HUES48 (cell line): Measurements from ENCODE around the gene INSIG2.
A peak's percentile ranks its signal among the peaks of the same experiment; 100 is the strongest.
"Not testable (repeated sequence)": the region's sequence is repeated elsewhere in the genome, so short reads cannot be mapped to it uniquely, and the experiment has no call there.

ENCODE experiments used
- H3K27ac ChIP-seq: one replicate; pipeline ENCODE4 v1.7.0; 2013; ENCODE audit warnings: low read depth, low read length, inconsistent platforms
- H3K27me3 ChIP-seq: 2 replicates; pipeline ENCODE4 v1.6.1; 2013; ENCODE audit warnings: mild to moderate bottlenecking, low read length; ENCODE audit not compliant: control insufficient read depth, insufficient read depth
- H3K36me3 ChIP-seq: 2 replicates; pipeline ENCODE4 v1.6.1; 2013; ENCODE audit warnings: low read length; ENCODE audit not compliant: control insufficient read depth, insufficient read depth
- H3K4me1 ChIP-seq: 2 replicates; pipeline ENCODE4 v1.6.1; 2013; ENCODE audit warnings: mild to moderate bottlenecking, low read length; ENCODE audit not compliant: control insufficient read depth, insufficient read depth
- H3K4me3 ChIP-seq: 2 replicates; pipeline ENCODE4 v1.5.1; 2013; ENCODE audit warnings: mild to moderate bottlenecking, low read depth, low read length
- H3K9ac ChIP-seq: 2 replicates; pipeline ENCODE4 v1.6.1; 2013; ENCODE audit warnings: mild to moderate bottlenecking, low read depth, low read length, moderate library complexity
- H3K9me3 ChIP-seq: 2 replicates; pipeline ENCODE4 v1.6.1; 2013; ENCODE audit warnings: low read length; ENCODE audit not compliant: control insufficient read depth, insufficient read depth

Gene INSIG2

DNA sequence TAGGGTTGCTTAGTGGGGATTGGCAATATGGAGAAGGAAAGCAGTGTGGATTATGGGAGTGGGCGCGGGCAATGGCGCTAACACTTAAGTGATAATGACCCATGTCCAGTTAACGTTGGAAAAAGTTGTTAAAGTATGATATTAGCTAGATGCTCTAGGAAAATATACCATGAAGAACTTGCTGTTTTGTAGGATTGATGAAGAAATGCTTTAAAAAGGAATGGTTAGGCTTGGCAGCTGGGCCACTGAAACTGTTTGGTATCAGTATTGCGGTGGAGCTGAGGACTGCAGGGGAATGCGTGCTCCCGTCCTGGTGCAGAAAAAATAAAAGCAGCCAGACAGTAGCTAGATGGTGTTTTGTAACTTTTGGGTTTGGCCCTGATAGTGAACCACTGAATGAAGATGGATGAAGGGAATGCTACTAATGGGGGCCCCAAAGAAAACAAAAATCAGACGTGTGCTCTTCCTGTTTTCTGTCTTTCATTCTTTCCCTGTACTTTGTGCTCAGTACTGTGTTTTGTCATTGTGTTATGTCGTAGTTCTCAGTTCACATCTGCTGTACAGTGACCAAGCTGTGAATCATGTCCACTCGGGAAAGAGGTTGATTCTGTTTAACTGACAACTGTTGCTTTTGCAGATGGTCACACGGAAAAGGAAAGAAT, 999 bp downstream of the INSIG2 start:
- Histone ChIP-seq H3K36me3 (no peaks in the 10 kb centered on the region), H3K27ac (peak overlapping the region; percentile 37), H3K4me3 (peak overlapping the region; percentile 95), H3K4me1 (peaks cover 29% of the 10 kb centered on the region; the same call in 1 of the 2 replicates), H3K9ac (peak overlapping the region; percentile 57; the same call in 1 of the 2 replicates), H3K9me3 (no peaks in the 10 kb centered on the region), H3K27me3 (no peaks in the 10 kb centered on the region)

DNA sequence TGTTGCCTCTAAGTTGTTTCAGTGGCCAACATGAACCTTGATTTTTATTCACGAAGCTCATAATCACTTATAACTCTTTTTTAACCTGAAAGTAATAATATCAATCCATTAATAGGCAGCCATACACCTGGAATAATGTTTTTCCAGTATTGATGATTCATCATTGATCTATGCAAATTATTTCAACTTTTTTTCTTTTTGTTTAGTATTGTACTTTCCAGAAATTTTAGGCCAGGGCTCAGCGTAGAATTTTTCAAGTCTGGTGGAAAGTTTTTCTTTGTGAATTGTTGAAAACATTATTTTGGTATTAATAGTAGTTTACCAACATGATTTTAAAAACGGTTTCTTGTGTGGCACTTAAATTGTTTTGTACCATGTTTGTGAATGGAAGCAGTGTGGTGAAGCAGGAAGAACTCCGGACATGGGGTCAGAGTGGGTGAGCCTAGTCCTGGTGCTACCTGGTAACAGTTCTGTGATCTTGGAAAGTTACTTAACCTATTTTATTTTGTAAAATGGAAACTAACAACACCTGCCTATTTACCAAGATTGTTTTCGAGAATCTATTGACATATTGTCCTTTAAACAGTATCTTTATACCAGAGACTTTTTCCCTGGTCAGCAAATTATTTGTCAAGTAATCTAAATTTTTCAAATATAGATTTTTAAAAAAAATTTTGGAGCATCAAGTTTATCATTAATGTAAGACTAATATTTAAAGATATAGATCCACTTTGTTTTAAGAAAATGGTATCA, 2.3 kb downstream of the INSIG2 start:
- peak overlapping the region; percentile 95 for H3K4me3 ChIP-seq
- H3K9me3 ChIP-seq, result no peaks in the 10 kb centered on the region
- no peak overlapping the region for H3K27ac ChIP-seq
- no peak overlapping the region for H3K9ac ChIP-seq
- no peaks in the 10 kb centered on the region for H3K27me3 ChIP-seq
- peaks cover 27% of the 10 kb centered on the region; the same call in 1 of the 2 replicates for H3K4me1 ChIP-seq
- H3K36me3 ChIP-seq, result no peaks in the 10 kb centered on the region

DNA sequence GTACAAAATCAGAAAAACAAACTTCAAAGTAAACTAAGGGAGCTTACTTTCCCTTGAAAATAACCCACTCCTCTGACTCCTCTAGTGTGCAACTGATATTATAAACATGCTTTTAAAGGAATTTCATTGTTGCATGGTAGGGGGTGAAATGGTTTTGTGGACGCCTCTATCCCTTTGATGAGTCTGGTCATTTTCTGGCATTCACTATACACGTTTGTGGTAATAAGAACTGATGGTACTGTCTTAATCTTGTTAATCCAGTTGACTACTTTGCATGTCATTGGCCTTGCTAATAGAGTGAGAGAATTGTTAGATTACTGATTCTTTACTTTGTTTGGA, 2.8 kb downstream of the INSIG2 start:
- H3K4me1 ChIP-seq, result peaks cover 32% of the 10 kb centered on the region; the same call in 1 of the 2 replicates
- H3K4me3 ChIP-seq, result no peak overlapping the region
- H3K27me3 ChIP-seq, result no peaks in the 10 kb centered on the region
- H3K9me3 ChIP-seq, result no peaks in the 10 kb centered on the region
- no peaks in the 10 kb centered on the region for H3K36me3 ChIP-seq
- H3K9ac ChIP-seq, result no peak overlapping the region
- H3K27ac ChIP-seq, result no peak overlapping the region

DNA sequence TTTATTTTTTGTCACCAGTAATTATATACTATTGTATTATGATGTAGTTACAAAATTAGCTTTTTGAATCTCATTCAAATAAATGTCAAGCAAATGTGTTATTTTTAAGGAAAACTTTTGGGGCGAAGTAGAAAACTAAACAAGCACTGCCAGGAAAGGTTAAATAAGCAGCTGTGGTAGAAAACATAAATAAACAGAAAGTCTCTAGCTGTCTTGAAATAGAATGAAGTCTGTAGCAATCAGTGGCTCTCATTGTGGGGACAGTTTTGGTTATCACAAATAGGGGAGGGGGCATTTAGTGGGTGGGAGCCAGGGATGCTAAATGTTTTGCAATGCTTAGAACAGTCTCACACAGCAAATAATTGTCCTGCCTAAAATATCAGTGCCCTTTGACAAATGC, 3.4 kb downstream of the INSIG2 start:
- Histone ChIP-seq H3K4me3 (no peak overlapping the region), H3K27ac (no peak overlapping the region), H3K4me1 (peaks cover 32% of the 10 kb centered on the region; the same call in 1 of the 2 replicates), H3K9ac (no peak overlapping the region), H3K9me3 (no peaks in the 10 kb centered on the region), H3K27me3 (no peaks in the 10 kb centered on the region), H3K36me3 (0 out of 2 replicates have a peak, but pooled peaks cover 4% of the 10 kb centered on the region)

DNA sequence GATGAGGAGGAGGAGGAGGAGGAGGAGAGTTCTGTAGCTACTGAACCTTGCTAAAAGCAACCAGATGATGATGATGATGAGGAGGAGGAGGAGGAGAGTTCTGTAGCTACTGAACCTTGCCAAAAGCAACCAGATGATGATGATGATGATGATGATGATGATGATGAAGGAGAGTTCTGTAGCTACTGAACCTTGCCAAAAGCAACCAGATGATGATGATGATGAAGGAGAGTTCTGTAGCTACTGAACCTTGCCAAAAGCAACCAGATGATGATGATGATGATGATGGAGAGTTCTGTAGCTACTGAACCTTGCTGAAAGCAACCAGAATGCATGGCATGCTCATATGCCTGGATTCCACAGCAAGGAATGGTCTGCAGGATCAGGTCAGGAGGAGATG, 5.8 kb downstream of the INSIG2 start:
- Histone ChIP-seq H3K36me3 (peaks cover 20% of the 10 kb centered on the region), H3K4me1 (peaks cover 32% of the 10 kb centered on the region; the same call in 1 of the 2 replicates)
- H3K27ac ChIP-seq, H3K27me3 ChIP-seq, H3K4me3 ChIP-seq, H3K9me3 ChIP-seq, H3K9ac ChIP-seq: not testable (repeated sequence)

DNA sequence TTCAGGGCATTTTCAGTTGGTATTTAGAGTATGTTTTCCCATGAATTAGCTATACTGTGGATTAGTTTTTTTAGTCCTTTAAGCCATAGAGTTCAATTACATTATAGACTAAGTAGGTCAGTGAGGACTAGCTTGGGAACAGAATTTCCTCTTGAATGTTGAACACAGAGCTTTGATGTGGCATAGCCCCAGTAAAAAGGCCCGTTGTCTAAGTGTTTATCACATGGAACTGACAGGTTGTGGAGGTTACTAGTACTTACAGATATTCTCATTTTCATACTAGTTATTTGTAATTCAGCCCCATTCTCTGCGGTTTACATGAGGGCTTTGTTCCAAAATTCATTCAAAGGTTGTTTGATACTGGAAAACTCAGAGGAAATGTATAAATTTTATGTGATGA, 6.2 kb downstream of the INSIG2 start:
- H3K4me1 ChIP-seq, result peaks cover 29% of the 10 kb centered on the region; the same call in 1 of the 2 replicates

DNA sequence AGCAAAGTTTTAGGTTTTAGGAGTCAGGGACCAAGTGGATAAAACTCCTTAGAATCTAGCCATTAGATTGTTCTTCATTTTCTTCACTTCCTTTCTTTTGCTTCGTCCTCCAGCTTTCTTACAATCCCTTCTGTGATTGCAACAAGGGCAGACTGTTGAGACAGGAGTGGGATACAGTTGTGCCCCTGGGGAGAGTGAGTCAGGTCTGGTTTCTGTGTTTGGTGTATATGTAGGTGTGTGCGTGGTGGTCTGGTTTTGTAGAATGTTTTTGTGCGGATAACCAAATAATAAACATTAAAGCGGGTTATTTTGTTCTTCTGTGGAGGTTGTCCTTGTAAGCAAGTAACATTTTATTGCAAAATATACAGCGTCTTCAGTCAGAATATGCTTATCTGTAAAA, 7.3 kb downstream of the INSIG2 start:
- Histone ChIP-seq H3K4me1 (peaks cover 18% of the 10 kb centered on the region; the same call in 1 of the 2 replicates), H3K9ac (no peak overlapping the region), H3K36me3 (peaks cover 20% of the 10 kb centered on the region), H3K27me3 (no peaks in the 10 kb centered on the region), H3K9me3 (no peaks in the 10 kb centered on the region), H3K4me3 (no peak overlapping the region), H3K27ac (no peak overlapping the region)

More for the DNA sequence above, 6.2 kb downstream of the INSIG2 start:
- Histone ChIP-seq H3K9ac (no peak overlapping the region), H3K4me3 (no peak overlapping the region), H3K36me3 (peaks cover 20% of the 10 kb centered on the region), H3K27me3 (no peaks in the 10 kb centered on the region), H3K9me3 (no peaks in the 10 kb centered on the region), H3K27ac (no peak overlapping the region)

DNA sequence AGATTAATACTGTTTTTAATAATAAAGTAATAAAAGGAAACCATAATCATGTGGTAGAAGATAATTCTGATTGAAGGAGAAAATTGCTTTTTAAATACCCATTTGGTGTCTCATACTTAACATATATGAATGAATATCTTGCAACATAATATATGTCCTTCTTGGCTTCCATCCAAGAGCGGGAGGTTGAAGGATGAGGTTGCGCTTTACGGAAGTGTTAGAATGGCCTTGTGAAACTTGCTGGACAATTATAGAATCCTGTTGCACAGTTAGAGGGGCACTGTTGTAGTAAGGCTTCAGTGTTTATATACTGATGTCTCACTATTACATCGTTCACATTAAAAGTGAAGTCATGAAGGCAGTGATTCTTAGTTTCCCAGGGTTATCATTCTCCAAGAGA, 9.4 kb downstream of the INSIG2 start:
- Histone ChIP-seq H3K36me3 (peaks cover 20% of the 10 kb centered on the region), H3K27ac (no peak overlapping the region), H3K9ac (no peak overlapping the region)

DNA sequence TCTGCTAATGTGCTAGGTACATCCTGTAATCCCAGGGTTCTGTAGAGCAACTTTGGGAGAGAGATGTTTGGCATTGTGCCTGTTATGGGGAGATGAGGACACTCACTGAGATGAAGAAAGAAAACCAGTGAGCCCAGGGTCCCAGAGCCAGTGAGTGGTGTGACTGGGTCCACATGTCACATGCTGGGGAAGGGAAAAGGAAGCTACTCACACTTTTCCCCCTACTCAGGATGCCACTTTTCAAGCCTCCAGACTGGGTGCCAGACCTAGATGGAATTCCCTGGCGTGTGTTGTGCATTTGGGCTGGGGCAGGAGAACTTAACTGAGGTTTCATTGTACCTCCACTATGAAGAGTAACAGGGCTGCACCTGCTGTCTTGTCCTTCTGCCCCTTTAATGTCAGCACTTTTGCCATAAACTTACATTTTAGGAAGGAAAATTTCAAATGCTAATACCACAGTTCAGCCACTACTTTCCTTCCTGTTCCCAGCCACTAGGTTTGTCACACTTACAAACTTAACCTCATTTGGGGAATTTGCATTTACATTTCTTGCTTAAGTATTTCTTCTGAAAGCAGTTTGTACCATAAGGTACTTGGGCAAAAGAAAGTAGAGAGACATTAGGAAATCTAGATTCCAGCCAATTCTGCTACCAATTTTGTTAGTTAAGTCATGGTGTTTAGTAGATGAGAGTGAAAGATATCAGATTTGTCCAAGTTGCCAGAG, 10.2 kb downstream of the INSIG2 start:
- H3K9me3 ChIP-seq, result no peaks in the 10 kb centered on the region
- H3K9ac ChIP-seq, result no peak overlapping the region
- H3K4me3 ChIP-seq, result no peak overlapping the region
- H3K27ac ChIP-seq, result no peak overlapping the region
- H3K4me1 ChIP-seq, result peaks cover 14% of the 10 kb centered on the region; the same call in 1 of the 2 replicates
- H3K27me3 ChIP-seq, result no peaks in the 10 kb centered on the region
- peaks cover 24% of the 10 kb centered on the region for H3K36me3 ChIP-seq

More for the DNA sequence above, 9.4 kb downstream of the INSIG2 start:
- Histone ChIP-seq H3K27me3 (no peaks in the 10 kb centered on the region), H3K4me1 (peaks cover 14% of the 10 kb centered on the region; the same call in 1 of the 2 replicates), H3K4me3 (no peak overlapping the region), H3K9me3 (no peaks in the 10 kb centered on the region)

DNA sequence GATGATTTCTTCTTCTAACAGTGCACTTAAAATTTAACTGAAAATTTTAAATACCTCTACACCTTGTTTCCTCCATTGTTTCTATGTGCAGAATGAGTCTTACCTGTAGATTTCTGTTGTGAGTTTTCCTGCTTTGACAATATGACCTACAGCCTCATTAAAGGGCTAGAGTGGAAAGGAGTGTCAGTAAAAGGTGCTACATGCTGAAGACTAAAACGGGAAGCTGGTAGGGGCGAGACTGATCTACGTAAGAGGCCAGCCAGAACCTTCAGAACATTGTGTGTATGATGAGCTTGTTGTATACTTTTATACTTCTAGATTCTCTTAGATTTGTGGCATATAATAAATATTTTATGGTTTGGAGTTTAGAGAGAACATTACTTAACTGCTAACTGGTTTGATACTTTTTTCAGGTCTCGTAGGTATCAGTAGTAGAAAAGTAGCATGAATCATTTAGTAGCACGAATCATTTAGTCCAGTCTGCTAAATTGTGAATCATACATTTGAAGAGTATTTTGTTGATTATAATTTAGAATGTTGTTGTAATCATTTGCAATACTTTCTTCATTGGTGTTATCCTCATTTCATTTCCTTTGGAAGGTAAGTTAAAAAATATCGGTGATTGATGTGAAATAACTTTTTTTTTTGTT, 14.3 kb downstream of the INSIG2 start:
- no peak overlapping the region for H3K27ac ChIP-seq
- peaks cover 10% of the 10 kb centered on the region; the same call in 1 of the 2 replicates for H3K4me1 ChIP-seq

More for the DNA sequence above, 14.3 kb downstream of the INSIG2 start:
- Histone ChIP-seq H3K36me3 (peaks cover 31% of the 10 kb centered on the region), H3K9ac (no peak overlapping the region), H3K27me3 (no peaks in the 10 kb centered on the region), H3K4me3 (no peak overlapping the region), H3K9me3 (no peaks in the 10 kb centered on the region)
